NT2/D1 (cell line): ENCODE results near the gene EPB41.
"Not testable (repeated sequence)": the region's sequence is repeated elsewhere in the genome, so short reads cannot be mapped to it uniquely, and the experiment has no call there.

Experiments used
- DNase-seq: peaks from one replicate; pipeline ENCODE4 v3.0.0-alpha.2; 2011; ENCODE audit warnings: low read depth, low spot score
- H3K27me3 ChIP-seq: 2 replicates; pipeline ENCODE4 v1.6.0; 2011; ENCODE audit warnings: mild to moderate bottlenecking; ENCODE audit not compliant: insufficient read length, insufficient read depth
- H3K36me3 ChIP-seq: 2 replicates; pipeline ENCODE4 v1.6.1; 2011; ENCODE audit warnings: mild to moderate bottlenecking, low read length, mixed read lengths; ENCODE audit not compliant: insufficient read depth, insufficient read length
- H3K4me1 ChIP-seq: 2 replicates; pipeline ENCODE4 v1.5.1; 2011; ENCODE audit not compliant: insufficient read depth, insufficient read length
- H3K4me3 ChIP-seq: 2 replicates; pipeline ENCODE4 v1.5.1; 2011; ENCODE audit warnings: low read depth; ENCODE audit not compliant: insufficient read length
- H3K9ac ChIP-seq: 2 replicates; pipeline ENCODE4 v1.6.0; 2011; ENCODE audit warnings: low read depth; ENCODE audit not compliant: insufficient read length
- H3K9me3 ChIP-seq: 2 replicates; pipeline ENCODE4 v1.5.1; 2011; ENCODE audit warnings: mild to moderate bottlenecking, low read length; ENCODE audit not compliant: insufficient read depth
- SUZ12 ChIP-seq: IDR thresholded peaks from 2 replicates; pipeline ENCODE4 v1.6.1; 2011; ENCODE audit not compliant: insufficient read length, insufficient read depth; ENCODE audit errors: extremely low read depth
- YY1 ChIP-seq: IDR thresholded peaks from 2 replicates; pipeline ENCODE4 v1.6.1; 2011; ENCODE audit not compliant: insufficient read length, insufficient read depth
- ZNF274 ChIP-seq: IDR thresholded peaks from 2 replicates; pipeline ENCODE4 v1.6.1; 2011; ENCODE audit warnings: mild to moderate bottlenecking, low read depth, low read length

The EPB41 gene

DNA sequence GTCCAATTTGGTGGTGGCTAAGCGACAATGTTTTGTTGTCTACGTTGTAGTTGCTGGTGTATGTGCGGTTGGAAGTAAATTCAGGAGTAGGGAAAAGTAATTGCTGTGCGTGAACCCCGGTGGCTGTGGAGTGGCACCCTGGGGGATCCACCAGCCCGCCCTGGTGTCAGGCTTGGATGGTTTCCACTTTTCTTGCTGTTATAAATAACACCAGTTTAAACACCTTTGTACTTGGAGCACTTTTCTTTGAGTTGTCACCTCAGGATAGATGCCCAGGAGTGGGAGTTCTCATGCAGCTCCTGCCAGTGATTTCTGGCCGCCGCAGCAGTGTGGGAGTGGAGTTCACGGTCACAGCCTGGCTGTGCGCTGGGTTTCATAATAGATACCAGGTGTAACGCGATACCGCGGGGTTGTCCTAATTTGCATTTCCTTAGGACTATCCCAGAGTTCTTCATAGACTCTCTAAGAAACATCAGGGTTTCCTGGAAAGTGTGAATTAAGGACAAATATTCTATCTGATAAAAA is 222.1 kb downstream of the EPB41 start:
- H3K9me3 ChIP-seq: no peaks in the 10 kb centered on the region
- H3K4me3 ChIP-seq: no peak overlapping the region
- TF ChIP-seq SUZ12 (no peak), YY1 (no peak), ZNF274 (no peak)
- peaks cover 10% of the 10 kb centered on the region for H3K4me1 ChIP-seq
- H3K36me3 ChIP-seq: no peaks in the 10 kb centered on the region
- H3K27me3 ChIP-seq: no peaks in the 10 kb centered on the region
- H3K9ac ChIP-seq: no peak overlapping the region
- DNase-seq: no peak

DNA sequence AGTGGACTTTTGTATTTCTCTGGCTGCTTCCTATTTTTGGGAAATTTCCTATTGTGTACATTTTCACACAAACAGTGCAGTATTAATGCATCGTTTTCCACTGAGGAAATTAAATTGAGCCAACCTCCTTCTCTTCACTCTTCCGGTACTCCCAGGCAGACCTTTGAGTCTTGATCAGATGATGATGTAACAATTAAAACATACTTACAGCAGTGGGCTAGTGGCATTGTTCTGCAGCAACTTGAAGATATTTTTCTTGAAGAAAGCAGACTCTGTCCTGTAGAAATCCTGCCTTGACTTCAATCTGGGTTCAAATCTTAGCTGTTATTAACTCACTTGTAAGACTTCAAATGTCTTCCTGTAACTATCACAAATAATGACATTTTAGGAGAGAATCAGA is 228.3 kb downstream of the EPB41 start:
- Histone ChIP-seq H3K27me3 (no peaks in the 10 kb centered on the region), H3K36me3 (peaks cover 32% of the 10 kb centered on the region), H3K4me3 (no peak overlapping the region), H3K9ac (no peak overlapping the region), H3K4me1 (no peaks in the 10 kb centered on the region), H3K9me3 (no peaks in the 10 kb centered on the region)
- DNase-seq: no peak
- TF ChIP-seq SUZ12 (no peak), ZNF274 (no peak), YY1 (no peak)

DNA sequence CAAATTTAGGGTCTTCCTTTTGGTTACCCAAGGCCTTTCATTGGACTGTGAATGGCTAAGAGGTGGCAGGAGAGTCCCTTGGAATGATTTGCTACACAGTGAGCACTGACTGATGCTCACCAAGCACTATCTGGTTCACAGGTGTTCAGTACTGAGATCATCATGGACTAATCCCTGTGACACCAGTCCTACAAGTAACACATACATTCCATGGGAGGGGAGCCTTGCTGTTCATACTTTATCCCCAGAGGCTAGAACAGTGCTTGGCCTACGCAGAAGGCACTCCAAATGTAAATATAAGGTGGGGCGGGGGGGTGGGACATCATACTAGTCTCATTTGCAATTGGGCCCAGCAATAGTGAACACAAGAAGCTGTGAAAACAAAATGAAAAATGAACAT is 229.8 kb downstream of the EPB41 start:
- H3K27me3 ChIP-seq: no peaks in the 10 kb centered on the region
- H3K36me3 ChIP-seq: peaks cover 46% of the 10 kb centered on the region
- H3K9me3 ChIP-seq: no peaks in the 10 kb centered on the region
- DNase-seq: no peak
- H3K4me3 ChIP-seq: no peak overlapping the region
- TF ChIP-seq ZNF274 (no peak), SUZ12 (no peak), YY1 (no peak)
- H3K9ac ChIP-seq: no peak overlapping the region
- H3K4me1 ChIP-seq: no peaks in the 10 kb centered on the region

DNA sequence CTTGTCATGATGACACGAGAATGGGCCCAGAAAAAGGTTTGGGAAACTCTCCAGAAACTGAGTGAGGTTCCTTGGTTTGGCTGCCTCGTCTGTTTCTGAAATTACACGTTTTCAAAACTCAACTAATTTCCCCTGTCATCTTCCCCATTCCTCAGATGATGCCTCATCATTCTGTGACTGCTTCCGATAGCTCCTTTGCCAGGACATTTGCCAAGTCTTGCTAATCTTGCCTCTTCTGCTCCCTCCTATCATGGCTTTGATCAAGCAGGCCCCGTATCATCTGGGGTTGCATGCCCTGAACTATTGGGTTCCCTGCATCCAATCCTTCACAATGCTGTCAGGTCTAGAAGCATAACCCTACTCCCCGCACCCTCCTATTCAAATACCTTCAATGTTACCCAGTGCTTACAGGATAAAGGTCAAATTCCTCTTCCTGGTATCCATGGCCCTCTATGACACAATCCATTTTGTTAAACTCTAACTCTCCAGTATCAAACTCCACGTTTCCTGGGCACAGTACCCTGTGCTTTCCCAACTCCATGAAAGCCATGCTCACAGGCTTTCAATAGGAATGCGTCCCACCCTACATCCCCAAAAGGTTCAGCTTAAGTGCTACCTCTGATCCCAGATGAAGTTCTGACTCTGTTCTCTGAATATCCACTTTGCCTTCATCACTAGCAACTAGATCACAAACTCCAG is 231.5 kb downstream of the EPB41 start:
- no peak for TF ChIP-seq SUZ12
- no peak for TF ChIP-seq YY1
- no peak for TF ChIP-seq ZNF274
- Histone ChIP-seq H3K27me3 (no peaks in the 10 kb centered on the region), H3K9ac (no peak overlapping the region), H3K36me3 (peaks cover 62% of the 10 kb centered on the region), H3K4me3 (no peak overlapping the region), H3K9me3 (no peaks in the 10 kb centered on the region), H3K4me1 (no peaks in the 10 kb centered on the region)
- DNase-seq: no peak

DNA sequence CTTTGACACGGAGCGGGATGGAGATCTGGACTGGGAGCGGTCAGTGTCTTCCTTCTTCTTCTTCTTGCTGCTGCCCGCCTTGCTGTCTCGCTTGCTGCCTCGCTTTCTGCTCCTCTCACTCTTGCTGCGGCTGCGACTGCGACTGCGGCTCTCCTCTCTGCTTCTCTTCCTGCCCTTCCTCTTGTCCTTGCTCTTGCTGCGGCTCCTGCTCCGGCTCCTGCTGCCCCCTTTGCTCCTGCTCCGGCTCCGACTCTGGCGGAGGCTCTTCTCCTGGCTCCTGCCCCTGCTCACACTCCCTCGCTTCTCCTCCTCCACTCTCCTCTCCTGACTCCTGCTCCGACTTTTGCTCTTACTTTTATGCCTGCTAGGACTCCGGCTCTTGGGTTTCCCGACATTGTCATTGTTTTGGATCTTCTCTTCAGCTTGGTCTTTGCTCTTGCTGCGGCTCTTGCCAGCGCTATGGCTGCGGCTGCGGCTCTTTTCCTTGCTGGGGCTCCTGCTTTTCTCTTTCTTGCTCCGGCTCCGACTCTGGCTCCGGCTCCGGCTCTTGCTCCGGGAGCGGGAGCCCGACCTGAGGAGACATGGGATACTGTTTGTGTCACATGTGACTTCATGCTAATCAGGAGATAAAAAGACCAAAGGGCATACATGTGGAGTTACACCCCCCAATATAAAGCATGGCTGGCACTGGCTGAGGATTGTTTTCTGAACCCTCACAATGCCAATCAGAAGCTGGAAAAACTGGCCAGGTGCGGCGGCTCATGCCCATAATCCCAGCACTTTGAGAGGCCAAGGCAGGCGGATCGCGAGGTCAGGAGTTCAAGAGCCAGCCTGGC is 234.5 kb downstream of the EPB41 start:
- DNase-seq: no peak
- TF ChIP-seq YY1 (no peak), SUZ12 (no peak), ZNF274 (no peak)
- Histone ChIP-seq H3K9me3 (no peaks in the 10 kb centered on the region), H3K36me3 (peaks cover 91% of the 10 kb centered on the region), H3K4me1 (no peaks in the 10 kb centered on the region), H3K9ac (no peak overlapping the region), H3K27me3 (no peaks in the 10 kb centered on the region), H3K4me3 (no peak overlapping the region)

DNA sequence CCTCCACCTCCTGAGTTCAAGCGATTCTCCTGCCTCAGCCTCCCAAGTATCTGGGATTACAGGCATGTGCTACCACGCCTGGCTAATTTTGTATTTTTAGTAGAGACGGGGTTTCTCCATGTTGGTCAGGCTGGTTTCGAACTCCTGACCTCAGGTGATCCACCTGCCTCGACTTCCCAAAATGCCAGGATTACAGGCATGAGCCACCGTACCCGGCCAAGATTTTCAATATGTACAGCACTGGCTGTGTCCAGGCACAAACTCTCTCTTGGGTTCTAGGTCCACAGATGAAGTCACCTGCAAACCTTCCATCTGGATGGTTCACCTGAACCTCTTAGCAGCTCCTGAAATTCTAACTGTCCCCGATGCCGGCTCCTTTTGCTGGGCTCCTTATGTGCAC is 236.0 kb downstream of the EPB41 start:
- not testable (repeated sequence) for H3K4me3 ChIP-seq, H3K9ac ChIP-seq, H3K27me3 ChIP-seq, H3K9me3 ChIP-seq, DNase-seq, H3K4me1 ChIP-seq
- peaks cover 98% of the 10 kb centered on the region for H3K36me3 ChIP-seq

DNA sequence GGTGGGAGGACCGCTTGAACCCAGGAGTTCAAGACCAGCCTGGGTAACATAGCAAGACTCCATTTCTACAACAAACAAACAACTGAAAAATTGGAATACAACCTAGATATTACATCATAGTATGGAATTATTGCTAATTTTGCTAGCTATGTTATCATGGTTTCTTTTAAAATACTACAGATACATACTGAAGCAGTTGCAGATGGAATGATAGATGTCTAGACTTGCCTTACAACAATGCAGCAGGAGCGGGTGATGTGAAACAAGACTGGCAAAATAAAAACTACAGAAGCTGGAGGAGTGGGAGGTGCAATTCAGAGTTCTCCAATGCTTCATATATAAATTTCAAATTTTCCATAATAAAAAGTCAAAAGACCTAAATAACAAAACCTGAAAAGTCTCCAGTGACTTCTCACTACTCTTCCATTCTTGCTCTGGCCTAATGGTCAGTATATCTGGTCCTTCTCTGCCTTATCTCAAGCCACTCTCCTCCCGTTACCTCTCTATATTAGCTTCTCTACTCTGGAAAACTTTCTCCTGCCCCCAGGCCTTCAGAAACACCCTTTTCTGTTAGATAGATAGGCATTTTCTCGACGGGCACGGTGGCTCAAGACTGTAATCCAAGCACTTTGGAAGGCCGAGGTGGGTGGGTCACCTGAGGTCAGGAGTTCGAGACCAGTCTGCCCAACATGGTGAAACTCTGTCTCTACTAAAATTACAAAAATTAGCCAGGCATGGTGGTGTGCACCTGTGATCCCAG is 237.9 kb downstream of the EPB41 start:
- Histone ChIP-seq H3K4me1 (no peaks in the 10 kb centered on the region), H3K9me3 (no peaks in the 10 kb centered on the region), H3K9ac (no peak overlapping the region), H3K4me3 (no peak overlapping the region), H3K36me3 (peaks cover 97% of the 10 kb centered on the region), H3K27me3 (no peaks in the 10 kb centered on the region)
- DNase-seq: no peak
- no peak for TF ChIP-seq ZNF274
- no peak for TF ChIP-seq YY1
- TF ChIP-seq SUZ12: no peak
